Stimulated activated CD4-positive, alpha-beta T cell treated with anti-CD3 and anti-CD28 coated beads, Interleukin-4, amount 100 ng/mL, for 4 hours (primary cell): Measurements from ENCODE around the gene RBL1.
"Not testable (repeated sequence)": the region's sequence is repeated elsewhere in the genome, so short reads cannot be mapped to it uniquely, and the experiment has no call there.

ENCODE experiments used
- DNase-seq, 2 experiments: peaks; one replicate each; pipeline ENCODE4 v3.0.0-alpha.2; 2020

The RBL1 gene, protein sequence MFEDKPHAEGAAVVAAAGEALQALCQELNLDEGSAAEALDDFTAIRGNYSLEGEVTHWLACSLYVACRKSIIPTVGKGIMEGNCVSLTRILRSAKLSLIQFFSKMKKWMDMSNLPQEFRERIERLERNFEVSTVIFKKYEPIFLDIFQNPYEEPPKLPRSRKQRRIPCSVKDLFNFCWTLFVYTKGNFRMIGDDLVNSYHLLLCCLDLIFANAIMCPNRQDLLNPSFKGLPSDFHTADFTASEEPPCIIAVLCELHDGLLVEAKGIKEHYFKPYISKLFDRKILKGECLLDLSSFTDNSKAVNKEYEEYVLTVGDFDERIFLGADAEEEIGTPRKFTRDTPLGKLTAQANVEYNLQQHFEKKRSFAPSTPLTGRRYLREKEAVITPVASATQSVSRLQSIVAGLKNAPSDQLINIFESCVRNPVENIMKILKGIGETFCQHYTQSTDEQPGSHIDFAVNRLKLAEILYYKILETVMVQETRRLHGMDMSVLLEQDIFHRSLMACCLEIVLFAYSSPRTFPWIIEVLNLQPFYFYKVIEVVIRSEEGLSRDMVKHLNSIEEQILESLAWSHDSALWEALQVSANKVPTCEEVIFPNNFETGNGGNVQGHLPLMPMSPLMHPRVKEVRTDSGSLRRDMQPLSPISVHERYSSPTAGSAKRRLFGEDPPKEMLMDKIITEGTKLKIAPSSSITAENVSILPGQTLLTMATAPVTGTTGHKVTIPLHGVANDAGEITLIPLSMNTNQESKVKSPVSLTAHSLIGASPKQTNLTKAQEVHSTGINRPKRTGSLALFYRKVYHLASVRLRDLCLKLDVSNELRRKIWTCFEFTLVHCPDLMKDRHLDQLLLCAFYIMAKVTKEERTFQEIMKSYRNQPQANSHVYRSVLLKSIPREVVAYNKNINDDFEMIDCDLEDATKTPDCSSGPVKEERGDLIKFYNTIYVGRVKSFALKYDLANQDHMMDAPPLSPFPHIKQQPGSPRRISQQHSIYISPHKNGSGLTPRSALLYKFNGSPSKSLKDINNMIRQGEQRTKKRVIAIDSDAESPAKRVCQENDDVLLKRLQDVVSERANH

DNA sequence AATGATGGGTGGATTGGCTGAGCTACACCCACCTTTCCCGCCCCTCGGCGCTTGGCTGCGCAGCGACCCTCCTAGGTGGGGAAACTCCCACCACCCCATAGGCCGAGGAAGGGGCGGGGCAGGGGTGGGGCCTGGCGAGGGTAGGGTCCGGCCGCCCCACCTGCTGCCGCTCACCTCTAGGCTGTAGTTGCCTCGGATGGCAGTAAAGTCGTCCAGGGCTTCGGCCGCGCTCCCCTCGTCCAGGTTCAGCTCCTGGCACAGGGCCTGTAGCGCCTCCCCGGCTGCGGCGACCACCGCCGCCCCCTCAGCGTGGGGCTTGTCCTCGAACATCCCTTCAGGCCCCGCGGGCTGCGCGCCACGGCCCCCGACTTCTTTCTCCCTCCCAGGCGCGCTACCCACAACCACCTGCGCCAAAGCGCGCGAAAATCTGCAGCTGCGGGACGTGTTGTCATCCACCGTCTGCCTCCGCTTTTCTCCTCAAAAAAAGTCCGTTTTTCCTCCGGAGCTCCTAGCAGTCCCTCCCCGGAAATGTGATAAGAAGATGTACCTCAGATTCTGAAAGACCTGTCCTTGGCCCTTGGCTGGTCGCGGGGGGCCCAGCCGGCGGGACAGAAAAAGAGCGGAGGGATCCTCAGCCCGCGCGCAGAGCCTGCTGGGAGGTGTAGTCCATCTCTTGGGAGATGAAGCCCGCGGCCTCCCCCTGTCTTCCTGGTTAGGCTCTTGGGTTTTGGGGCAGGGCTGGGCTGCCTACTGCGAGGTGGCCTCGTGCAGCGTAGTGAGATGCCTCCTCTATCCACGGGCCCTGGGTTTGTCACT, at the start of gene RBL1:
Gene RBL1, minus strand, starts transcription at position 399 of the 816 bp plus-strand sequence. Its CDS starts 69 bp downstream, at position 330.
- peak; percentile 79 to 83 for DNase-seq

- DNase-seq, result no peak
Measured at GRCh38 chr20:37144856-37145404, 49.1 kb upstream of the RBL1 start.

DNA sequence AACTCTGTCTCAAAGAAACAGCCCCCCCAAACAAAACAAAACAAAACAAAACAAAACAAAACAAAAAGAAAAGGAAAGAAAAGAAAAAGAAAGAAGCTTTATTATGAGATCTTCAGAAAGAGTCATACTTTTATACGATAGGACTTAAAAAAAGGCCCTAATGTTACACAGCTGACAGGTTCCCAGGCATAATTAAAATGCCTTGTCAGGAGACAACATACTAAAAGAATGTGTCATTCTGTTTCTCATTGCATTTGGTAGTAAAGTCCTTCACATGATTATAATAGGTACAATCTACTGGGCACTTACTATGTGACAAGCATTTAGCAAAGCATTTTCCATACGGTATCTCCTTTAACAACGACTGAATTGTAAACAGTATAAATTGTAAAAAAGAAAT, 46.9 kb upstream of the RBL1 start:
- DNase-seq, result no peak

- no peak for DNase-seq
Measured at GRCh38 chr20:37137547-37137946, 41.8 kb upstream of the RBL1 start.

DNA sequence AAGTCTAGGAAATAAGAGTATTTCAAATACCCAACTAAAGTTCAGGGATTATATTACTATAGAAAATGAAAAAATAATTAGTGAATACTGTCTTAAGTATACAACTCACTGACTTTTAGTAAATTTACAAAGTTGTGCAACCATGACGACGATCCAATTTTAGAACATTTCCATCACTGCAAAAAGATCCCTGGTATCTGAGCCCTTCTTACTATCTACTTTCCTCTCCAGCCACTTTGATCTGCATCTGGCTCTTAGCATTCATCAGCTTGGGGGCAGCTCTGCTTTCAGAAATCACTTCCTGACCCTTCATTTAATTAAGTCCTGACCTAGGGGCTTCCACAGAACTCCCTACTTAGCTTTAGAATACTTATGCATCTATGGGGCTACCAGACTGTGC, 38.2 kb upstream of the RBL1 start:
- no peak for DNase-seq

- DNase-seq, result no peak
Measured at GRCh38 chr20:37131486-37131885, 35.7 kb upstream of the RBL1 start.

GRCh38 chr20:37128803-37129202, 33.0 kb upstream of the RBL1 start:
- DNase-seq, result no peak

DNA sequence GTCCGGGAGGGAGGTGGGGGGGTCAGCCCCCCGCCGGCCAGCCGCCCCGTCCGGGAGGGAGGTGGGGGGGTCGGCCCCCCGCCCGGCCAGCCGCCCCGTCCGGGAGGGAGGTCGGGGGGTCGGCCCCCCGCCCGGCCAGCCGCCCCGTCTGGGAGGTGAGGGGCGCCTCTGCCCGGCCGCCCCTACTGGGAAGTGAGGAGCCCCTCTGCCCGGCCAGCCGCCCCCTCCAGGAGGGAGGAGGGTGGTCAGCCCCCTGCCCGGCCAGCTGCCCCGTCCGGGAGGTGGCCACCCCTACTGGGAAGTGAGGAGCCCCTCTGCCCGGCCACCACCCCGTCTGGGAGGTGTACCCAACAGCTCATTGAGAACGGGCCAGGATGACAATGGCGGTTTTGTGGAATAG, 30.5 kb upstream of the RBL1 start:
- not testable (repeated sequence) for DNase-seq

- no peak for DNase-seq
Measured at GRCh38 chr20:37123441-37123840, 27.6 kb upstream of the RBL1 start.

GRCh38 chr20:37120497-37120896, 24.7 kb upstream of the RBL1 start:
- no peak for DNase-seq

GRCh38 chr20:37119356-37120036, 23.7 kb upstream of the RBL1 start:
- no peak for DNase-seq

- DNase-seq, result no peak
Measured at GRCh38 chr20:37114012-37114411, 18.2 kb upstream of the RBL1 start.

- no peak for DNase-seq
Measured at GRCh38 chr20:37111926-37112455, 16.2 kb upstream of the RBL1 start.

GRCh38 chr20:37108676-37109075, 12.9 kb upstream of the RBL1 start:
- DNase-seq, result no peak

- no peak for DNase-seq
Measured at GRCh38 chr20:37102571-37102970, 6.8 kb upstream of the RBL1 start.

DNA sequence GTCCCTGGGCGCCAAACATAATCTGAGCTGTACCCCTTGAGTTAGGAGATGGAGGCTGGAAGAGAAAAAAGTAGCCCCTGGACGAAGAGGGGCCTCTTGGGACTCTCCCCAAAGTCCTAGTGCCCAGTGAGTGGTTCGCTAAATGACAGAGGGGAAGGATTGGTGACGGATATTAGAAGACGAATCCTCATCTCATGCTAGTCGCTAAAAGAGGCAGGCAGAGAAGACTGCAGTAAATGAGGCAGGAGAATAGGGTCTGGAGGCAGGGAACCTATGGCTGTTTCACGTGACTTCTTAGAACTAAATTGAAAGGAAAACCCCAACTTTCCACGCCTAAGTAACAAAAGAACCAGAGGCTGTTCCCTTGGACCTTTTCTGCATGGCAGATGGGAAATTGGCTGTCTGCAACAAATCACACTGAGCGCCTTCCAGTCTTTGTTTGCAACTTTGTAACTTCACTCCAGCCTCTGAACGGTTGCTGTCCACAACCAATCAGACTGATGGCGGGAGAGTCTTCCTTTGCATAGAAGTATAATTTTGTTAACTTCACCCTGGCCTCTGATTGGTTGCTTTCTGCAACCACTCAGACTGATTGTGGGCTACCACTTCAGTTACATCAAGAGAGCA, 731 bp upstream of the RBL1 start:
- no peak for DNase-seq

GRCh38 chr20:37095108-37095598, 644 bp downstream of the RBL1 start:
- DNase-seq, result peak; percentile 13 to 15

- DNase-seq, result no peak
Measured at GRCh38 chr20:37090407-37090806, 5.4 kb downstream of the RBL1 start.

DNA sequence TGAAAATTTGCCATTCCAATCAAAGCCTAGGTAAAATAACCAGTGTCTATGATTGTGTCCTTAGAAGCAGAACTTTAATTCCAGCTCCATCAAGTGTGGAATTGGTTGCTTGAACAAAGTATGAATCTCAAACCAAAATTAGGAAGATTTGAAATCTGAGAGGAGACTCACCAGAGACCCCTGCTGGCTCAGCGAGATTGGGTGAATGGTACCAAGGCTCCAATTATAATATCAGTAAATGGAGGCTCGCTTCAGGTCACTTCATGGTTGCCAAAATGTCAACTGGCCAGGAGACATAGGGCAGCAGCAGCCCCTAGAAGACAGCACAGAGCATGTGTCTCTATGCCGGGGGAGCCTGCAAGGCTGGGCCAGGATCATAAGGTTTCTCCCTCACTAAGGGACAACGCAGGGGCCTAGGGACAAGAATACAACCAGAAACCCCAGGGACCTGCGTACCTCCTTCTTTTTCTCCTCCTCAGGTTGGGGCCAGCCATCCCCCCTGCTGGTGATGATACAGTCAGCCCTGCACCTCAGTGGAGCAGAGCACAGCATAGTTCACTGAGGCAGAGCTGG, 14.0 kb downstream of the RBL1 start:
- peak; percentile 27 to 35 for DNase-seq

- DNase-seq, result no peak
Measured at GRCh38 chr20:37077009-37077408, 18.8 kb downstream of the RBL1 start.
